Measurements from ENCODE around the gene TTK.
"Not testable (repeated sequence)": the region's sequence is repeated elsewhere in the genome, so short reads cannot be mapped to it uniquely, and the experiment has no call there.

The TTK gene

GRCh38 chr6:80021131-80021530 is 16.7 kb downstream of the TTK start:
- DNase-seq (ENCODE audit: insufficient read length, low spot score) (no peak), FAIRE-seq (no peak)

GRCh38 chr6:80021591-80021990 is 17.1 kb downstream of the TTK start:
- DNase-seq (ENCODE audit: insufficient read length, low spot score) (no peak), FAIRE-seq (no peak)

DNA sequence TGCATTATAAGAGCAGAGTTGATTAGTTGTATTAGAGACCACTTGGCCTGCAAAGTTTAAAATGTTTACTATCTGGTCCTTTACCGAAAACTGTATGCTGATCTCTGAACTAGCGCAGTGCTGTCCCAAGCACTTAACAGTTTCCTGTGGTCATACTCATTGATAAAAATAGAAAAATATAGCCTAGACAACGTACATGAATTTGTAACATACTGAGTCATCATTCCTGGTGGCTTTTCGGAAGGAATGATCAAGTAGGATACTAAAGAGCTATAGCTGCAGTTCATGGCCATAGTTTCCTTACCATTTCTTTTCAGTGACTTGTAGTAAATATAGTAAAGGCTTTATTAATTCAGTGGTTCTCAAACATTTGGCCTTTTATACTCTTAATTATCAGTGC is 18.4 kb downstream of the TTK start:
- no peak for DNase-seq (ENCODE audit: insufficient read length, low spot score)
- FAIRE-seq, result no peak

DNA sequence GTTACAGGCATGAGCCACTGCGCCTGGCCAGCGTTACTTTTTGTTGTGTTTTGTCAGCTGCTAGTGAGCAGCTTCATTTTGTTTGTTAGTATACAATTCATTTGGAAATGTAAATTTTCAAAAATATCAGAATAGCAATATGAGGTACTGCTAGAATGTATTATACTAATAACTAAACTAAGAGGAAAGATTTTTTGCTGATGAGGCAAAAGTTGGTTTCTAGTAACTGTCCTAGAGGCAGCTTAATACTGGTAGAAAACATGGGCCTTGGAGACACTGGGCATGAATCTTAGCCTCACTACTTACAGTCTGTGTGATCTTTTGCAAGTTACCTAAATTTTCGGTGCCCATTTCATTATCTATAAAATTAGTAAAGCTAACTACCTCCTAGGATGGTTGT is 24.1 kb downstream of the TTK start:
- peak; percentile 11 for FAIRE-seq
- DNase-seq (ENCODE audit: insufficient read length, low spot score), result no peak

GRCh38 chr6:80029470-80029869 is 25.0 kb downstream of the TTK start:
- no peak for DNase-seq (ENCODE audit: insufficient read length, low spot score)
- FAIRE-seq, result no peak

GRCh38 chr6:80048220-80048619 is 43.8 kb downstream of the TTK start:
- FAIRE-seq; DNase-seq (ENCODE audit: insufficient read length, low spot score): not testable (repeated sequence)

DNA sequence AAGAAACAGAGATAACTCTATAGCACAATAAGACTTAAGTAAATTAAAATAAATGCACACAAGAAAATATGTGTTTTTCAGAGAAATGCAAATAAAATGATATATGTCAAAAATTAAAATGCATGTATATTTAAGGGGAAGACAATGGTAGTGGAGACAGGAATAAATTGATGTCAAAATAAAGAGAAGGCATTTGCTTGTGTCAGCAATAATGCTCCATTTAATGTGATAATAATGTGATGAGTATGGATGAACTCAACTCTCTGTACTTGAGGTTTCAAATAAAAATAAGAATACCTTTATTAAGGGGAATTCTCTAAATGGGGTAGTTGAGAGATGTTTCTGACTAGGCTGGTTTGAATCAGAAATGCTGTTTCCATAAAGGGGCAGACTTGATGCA is 56.3 kb downstream of the TTK start:
- DNase-seq (ENCODE audit: insufficient read length, low spot score) (no peak), FAIRE-seq (no peak)

- FAIRE-seq; DNase-seq (ENCODE audit: insufficient read length, low spot score): not testable (repeated sequence)
Measured at GRCh38 chr6:80068146-80068545, 63.7 kb downstream of the TTK start.

DNA sequence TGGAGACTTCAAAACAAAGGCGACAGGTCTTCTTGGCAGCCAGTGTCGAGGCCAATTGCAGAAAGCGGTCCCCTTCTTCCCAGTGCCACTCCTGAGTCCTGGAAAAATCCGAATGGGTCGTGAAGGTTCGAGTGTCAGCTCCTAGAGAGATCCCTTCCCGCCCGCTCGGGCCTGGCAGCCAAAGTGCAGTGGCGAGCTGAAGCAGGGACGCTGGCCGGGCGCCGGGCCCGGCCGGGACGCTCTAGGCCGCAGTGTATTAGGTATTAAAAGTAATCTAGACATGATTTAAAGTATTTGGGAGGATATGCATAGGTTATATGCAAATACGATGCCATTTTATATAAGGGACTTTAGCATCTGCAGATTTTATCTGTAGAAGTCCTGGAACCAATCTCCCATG is 66.0 kb downstream of the TTK start:
- not testable (repeated sequence) for DNase-seq (ENCODE audit: insufficient read length, low spot score); FAIRE-seq

DNA sequence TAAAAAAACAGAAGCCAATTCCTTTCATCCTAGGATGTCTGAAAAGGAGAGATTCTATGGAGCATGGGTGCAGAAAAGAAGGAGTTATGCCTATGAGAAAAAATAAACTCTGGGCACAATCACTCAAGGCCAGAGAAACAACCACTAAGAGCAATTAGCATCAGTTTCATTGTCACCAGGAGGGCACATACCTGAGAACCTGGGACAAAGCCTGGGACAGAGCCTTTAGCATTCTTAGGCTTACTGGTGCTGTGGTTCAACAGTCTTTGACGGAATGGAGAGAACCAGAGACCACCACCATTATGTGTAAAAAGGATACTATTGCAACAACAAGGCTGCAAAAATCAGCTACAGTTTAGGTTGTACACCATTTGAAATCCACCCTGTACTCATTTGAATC is 72.6 kb downstream of the TTK start:
- DNase-seq (ENCODE audit: insufficient read length, low spot score), result no peak
- FAIRE-seq, result no peak

DNA sequence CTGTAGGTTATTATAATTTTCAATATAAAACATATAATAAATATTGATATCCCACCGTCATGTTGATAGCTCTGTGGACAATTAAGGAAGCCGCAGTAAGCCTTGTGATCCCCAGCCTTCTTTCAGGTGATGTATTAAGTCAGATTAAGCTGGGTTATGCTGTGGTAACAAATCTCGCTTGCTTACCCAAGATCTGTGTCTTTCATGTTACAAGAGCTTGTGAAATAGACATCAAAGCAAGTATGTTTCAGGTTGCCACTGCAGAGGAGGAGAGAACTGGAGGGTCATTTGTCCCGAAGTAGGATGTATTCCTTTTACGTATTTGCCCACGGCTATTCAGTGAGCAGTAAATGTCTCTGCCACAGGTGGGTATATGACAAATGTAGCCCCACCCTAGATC is 84.2 kb downstream of the TTK start:
- FAIRE-seq (no peak), DNase-seq (ENCODE audit: insufficient read length, low spot score) (no peak)

- DNase-seq (ENCODE audit: insufficient read length, low spot score), result no peak
- FAIRE-seq, result no peak
Measured at GRCh38 chr6:80091506-80091905, 87.1 kb downstream of the TTK start.

Data from GM19239 (cell line).